Cardiac fibroblast (primary cell): Measurements from ENCODE around the gene PTCD2.
A peak's percentile ranks its signal among the peaks of the same experiment; 100 is the strongest.

Source experiments
- DNase-seq, 2 donors: peaks; one replicate each; pipeline versions ENCODE4 v3.0.0 to v3.0.0-alpha.2; 2010; ENCODE audit warnings: low read depth in 2 of 2
- H3K4me3 ChIP-seq, 2 donors: replicated peaks in 1 of 2; 1 replicate in 1 of 2; 2 replicates in 1 of 2; pipeline ENCODE4 v1.5.1; 2011; ENCODE audit warnings: low read depth in 2 of 2, low read length in 2 of 2, mild to moderate bottlenecking in 2 of 2, moderate library complexity in 1 of 2
- CTCF ChIP-seq: IDR thresholded peaks from one replicate; pipeline ENCODE4 v1.5.1; 2011; ENCODE audit warnings: low read depth, mild to moderate bottlenecking, low read length, inconsistent platforms

The PTCD2 gene

GRCh38 chr5:72364951-72365350 is 44.8 kb downstream of the PTCD2 start:
- no peak for TF ChIP-seq CTCF
- no peak for DNase-seq
- H3K4me3 ChIP-seq = no peak overlapping the region

- DNase-seq = peak; percentile 92 to 93
- no peak overlapping the region for H3K4me3 ChIP-seq
- peak; percentile 70 for TF ChIP-seq CTCF
Observed at GRCh38 chr5:72366324-72366976, 46.3 kb downstream of the PTCD2 start.

- no peak for TF ChIP-seq CTCF
- H3K4me3 ChIP-seq = no peak overlapping the region
- peak; percentile 21 to 46 for DNase-seq
Observed at GRCh38 chr5:72368271-72368670, 48.1 kb downstream of the PTCD2 start.

- TF ChIP-seq CTCF = no peak
- peak; percentile 26 to 31 for DNase-seq
Observed at GRCh38 chr5:72369301-72369700, 49.1 kb downstream of the PTCD2 start.

GRCh38 chr5:72369711-72370110 is 49.5 kb downstream of the PTCD2 start:
- DNase-seq = no peak
- H3K4me3 ChIP-seq = no peak overlapping the region
- TF ChIP-seq CTCF = no peak

More at GRCh38 chr5:72369301-72369700, 49.1 kb downstream of the PTCD2 start:
- no peak overlapping the region for H3K4me3 ChIP-seq

- TF ChIP-seq CTCF = no peak
- no peak overlapping the region for H3K4me3 ChIP-seq
- DNase-seq = no peak
Observed at GRCh38 chr5:72372331-72372730, 52.2 kb downstream of the PTCD2 start.

GRCh38 chr5:72372923-72373322 is 52.8 kb downstream of the PTCD2 start:
- no peak overlapping the region for H3K4me3 ChIP-seq
- DNase-seq = no peak
- TF ChIP-seq CTCF = no peak
